Measurements from ENCODE around the gene LIMCH1.

LIMCH1 gene

GRCh38 chr4:41599192-41599786 lies 61.3 kb downstream of the LIMCH1 start:
- in situ Hi-C loops (cut with MboI; ENCODE audit: low pct_unique_long_range_greater_than_20kb, low sequenced_read_pairs), result no loop called here
- DNase-seq, result no peak

GRCh38 chr4:41600243-41600912 lies 62.4 kb downstream of the LIMCH1 start:
- no peak for DNase-seq
- in situ Hi-C loops (cut with MboI; ENCODE audit: low pct_unique_long_range_greater_than_20kb, low sequenced_read_pairs), result no loop called here

- no peak for DNase-seq
- in situ Hi-C loops (cut with MboI; ENCODE audit: low pct_unique_long_range_greater_than_20kb, low sequenced_read_pairs), result no loop called here
Measured at GRCh38 chr4:41601025-41601424, 63.1 kb downstream of the LIMCH1 start.

GRCh38 chr4:41602113-41602512 lies 64.2 kb downstream of the LIMCH1 start:
- in situ Hi-C loops (cut with MboI; ENCODE audit: low pct_unique_long_range_greater_than_20kb, low sequenced_read_pairs), result no loop called here
- no peak for DNase-seq

- in situ Hi-C loops (cut with MboI; ENCODE audit: low pct_unique_long_range_greater_than_20kb, low sequenced_read_pairs), result no loop called here
- DNase-seq, result no peak
Measured at GRCh38 chr4:41602886-41603498, 65.0 kb downstream of the LIMCH1 start.

- DNase-seq, result no peak
- in situ Hi-C loops (cut with MboI; ENCODE audit: low pct_unique_long_range_greater_than_20kb, low sequenced_read_pairs), result no loop called here
Measured at GRCh38 chr4:41609851-41610250, 71.9 kb downstream of the LIMCH1 start.

GRCh38 chr4:41610474-41610873 lies 72.5 kb downstream of the LIMCH1 start:
- no peak for DNase-seq
- in situ Hi-C loops (cut with MboI; ENCODE audit: low pct_unique_long_range_greater_than_20kb, low sequenced_read_pairs), result no loop called here

GRCh38 chr4:41611124-41611838 lies 73.3 kb downstream of the LIMCH1 start:
- in situ Hi-C loops (cut with MboI; ENCODE audit: low pct_unique_long_range_greater_than_20kb, low sequenced_read_pairs), result no loop called here

GRCh38 chr4:41611881-41612871 lies 74.2 kb downstream of the LIMCH1 start:
- in situ Hi-C loops (cut with MboI; ENCODE audit: low pct_unique_long_range_greater_than_20kb, low sequenced_read_pairs), result no loop called here
- no peak for DNase-seq

More at GRCh38 chr4:41611124-41611838, 73.3 kb downstream of the LIMCH1 start:
- DNase-seq, result no peak

GRCh38 chr4:41613386-41613785 lies 75.4 kb downstream of the LIMCH1 start:
- DNase-seq, result no peak

GRCh38 chr4:41613821-41614220 lies 75.9 kb downstream of the LIMCH1 start:
- DNase-seq, result no peak
- in situ Hi-C loops (cut with MboI; ENCODE audit: low pct_unique_long_range_greater_than_20kb, low sequenced_read_pairs), result no loop called here

More at GRCh38 chr4:41613386-41613785, 75.4 kb downstream of the LIMCH1 start:
- in situ Hi-C loops (cut with MboI; ENCODE audit: low pct_unique_long_range_greater_than_20kb, low sequenced_read_pairs), result no loop called here

GRCh38 chr4:41614519-41614918 lies 76.6 kb downstream of the LIMCH1 start:
- in situ Hi-C loops (cut with MboI; ENCODE audit: low pct_unique_long_range_greater_than_20kb, low sequenced_read_pairs), result no loop called here
- DNase-seq, result no peak

GRCh38 chr4:41619161-41619560 lies 81.2 kb downstream of the LIMCH1 start:
- no peak for DNase-seq
- in situ Hi-C loops (cut with MboI; ENCODE audit: low pct_unique_long_range_greater_than_20kb, low sequenced_read_pairs), result no loop called here

- in situ Hi-C loops (cut with MboI; ENCODE audit: low pct_unique_long_range_greater_than_20kb, low sequenced_read_pairs), result no loop called here
- no peak for DNase-seq
Measured at GRCh38 chr4:41620594-41621256, 82.8 kb downstream of the LIMCH1 start.

GRCh38 chr4:41622787-41623186 lies 84.8 kb downstream of the LIMCH1 start:
- no peak for DNase-seq
- in situ Hi-C loops (cut with MboI; ENCODE audit: low pct_unique_long_range_greater_than_20kb, low sequenced_read_pairs), result no loop called here

GRCh38 chr4:41624765-41625164 lies 86.8 kb downstream of the LIMCH1 start:
- no peak for DNase-seq
- in situ Hi-C loops (cut with MboI; ENCODE audit: low pct_unique_long_range_greater_than_20kb, low sequenced_read_pairs), result no loop called here

GRCh38 chr4:41625531-41625930 lies 87.6 kb downstream of the LIMCH1 start:
- in situ Hi-C loops (cut with MboI; ENCODE audit: low pct_unique_long_range_greater_than_20kb, low sequenced_read_pairs), result no loop called here
- DNase-seq, result no peak

- in situ Hi-C loops (cut with MboI; ENCODE audit: low pct_unique_long_range_greater_than_20kb, low sequenced_read_pairs), result no loop called here
- no peak for DNase-seq
Measured at GRCh38 chr4:41628936-41629335, 91.0 kb downstream of the LIMCH1 start.
